Panc1 (cell line): ENCODE data around the gene CNOT3. TPM values are rescaled to one million over a fixed set of nuclear protein-coding genes. Genes with fewer than 3 reads are reported as not detected.

Experiments
- ATAC-seq: fragments of 200-7000 bp; cut with Tn5 transposase; 2 replicates; pipeline ENCODE4 v1.9.1; 2020; ENCODE audit warnings: mild to moderate bottlenecking, moderate library complexity
- BruUV-seq: library from RNA; stranded (reverse); fragments of 400-500 nt; replicated peaks from 2 replicates; lab custom pipeline; 2021; lab: Mats Ljungman, UMichigan
- CTCF ChIA-PET: fragments of 300-600 bp; sonication (Branson Sonifier 250); formaldehyde crosslinking; loops from one replicate; lab custom pipeline; 2022; ENCODE audit warnings: antibody characterized with exemption; lab: Charles Lee
- POLR2A ChIA-PET: fragments of 300-600 bp; sonication (Branson Sonifier 250); formaldehyde crosslinking; loops from one replicate; lab custom pipeline; 2022; ENCODE audit warnings: antibody characterized with exemption; lab: Charles Lee
- DNase-seq: peaks from one replicate; pipeline ENCODE4 v3.0.0-alpha.2; 2010; ENCODE audit warnings: low read depth, low spot score
- H3K27ac ChIP-seq: 2 replicates; pipeline ENCODE4 v1.5.1; 2011; ENCODE audit warnings: mild to moderate bottlenecking, low read length, inconsistent platforms
- H3K27me3 ChIP-seq: fragments of 200-500 bp; sonication (Bioruptor generic); 2 replicates; pipeline ENCODE4 v1.6.0; 2014; ENCODE audit warnings: low read length, inconsistent platforms; ENCODE audit not compliant: control insufficient read depth, insufficient read depth
- H3K36me3 ChIP-seq: fragments of 200-500 bp; sonication (Bioruptor generic); 2 replicates; pipeline ENCODE4 v1.5.1; 2014; ENCODE audit warnings: inconsistent platforms, mild to moderate bottlenecking, low read length, moderate library complexity; ENCODE audit not compliant: control insufficient read depth, insufficient read depth
- H3K4me1 ChIP-seq: 2 replicates; pipeline ENCODE4 v1.5.1; 2011; ENCODE audit warnings: inconsistent platforms, mild to moderate bottlenecking, low read length, moderate library complexity; ENCODE audit not compliant: control insufficient read depth, insufficient read depth
- H3K4me3 ChIP-seq, 2 experiments: 2 replicates each; pipeline ENCODE4 v1.5.1; 2011 to 2012; ENCODE audit warnings: low read depth in 2 of 2, low read length in 2 of 2, mild to moderate bottlenecking in 2 of 2, inconsistent platforms in 1 of 2, moderate library complexity in 1 of 2
- H3K9me3 ChIP-seq: fragments of 200-500 bp; sonication (Bioruptor generic); 2 replicates; pipeline ENCODE4 v1.5.1; 2014; ENCODE audit warnings: low read depth, mild to moderate bottlenecking, inconsistent platforms, low read length, moderate library complexity; ENCODE audit not compliant: control insufficient read depth, insufficient read depth
- CTCF ChIP-seq: fragments of 450-650 bp; IDR thresholded peaks from 2 replicates; pipeline ENCODE4 v1.5.1; 2017; ENCODE audit warnings: mild to moderate bottlenecking
- POLR2AphosphoS5 ChIP-seq: IDR thresholded peaks from 2 replicates; pipeline ENCODE4 v1.6.1; 2012; ENCODE audit warnings: mild to moderate bottlenecking, low read depth, low read length, moderate library complexity
- REST ChIP-seq, 2 experiments: IDR thresholded peaks; 2 replicates each; pipeline ENCODE4 v1.6.1; 2011 to 2012; ENCODE audit warnings: low read depth in 2 of 2, control low read depth in 1 of 2, low read length in 1 of 2, mild to moderate bottlenecking in 1 of 2, moderate library complexity in 1 of 2; ENCODE audit not compliant: insufficient read depth in 1 of 2
- SIN3A ChIP-seq: IDR thresholded peaks from 2 replicates; pipeline ENCODE4 v1.6.1; 2012; ENCODE audit warnings: low read depth, mild to moderate bottlenecking, low read length, moderate library complexity, borderline replicate concordance; ENCODE audit not compliant: insufficient read depth
- TCF7L2 ChIP-seq: IDR thresholded peaks from 2 replicates; pipeline ENCODE4 v1.6.1; 2011; ENCODE audit warnings: mild to moderate bottlenecking, low read depth, low read length, inconsistent platforms
- in situ Hi-C: cut with HindIII; loops from 2 replicates; pipeline ENCODE4 v1.10.0; 2016; ENCODE audit warnings: low sequenced_read_pairs, low pct_unique_long_range_greater_than_20kb
- intact Hi-C: fragments of 100-400 bp; cut with micrococcal nuclease; formaldehyde crosslinking; loops from one replicate; pipeline ENCODE4 v1.10.0; 2022; ENCODE audit not compliant: unreplicated experiment
- total RNA-seq: library from RNA; stranded (reverse); gene quantifications from one replicate; pipeline ENCODE4 v1.2.1, GENCODE V29; 2021; ENCODE audit not compliant: unreplicated experiment

Gene CNOT3
- total RNA-seq, 1 experiment from 2014 or later, result 111 TPM

- Histone ChIP-seq H3K27ac (peak overlapping the region; percentile 96), H3K36me3 (peaks cover 13% of the 10 kb centered on the region), H3K9me3 (no peaks in the 10 kb centered on the region), H3K27me3 (no peaks in the 10 kb centered on the region), H3K4me3 (peak overlapping the region; percentile 85 to 87), H3K4me1 (peaks cover 13% of the 10 kb centered on the region; the same call in 1 of the 2 replicates)
- in situ Hi-C loops (no loop called here), intact Hi-C loops (no loop called here)
- ChIA-PET CTCF (interaction anchor here (0.5 to 1.5 kb wide), 4 partner anchors 40 to 210 kb away, joined by 3 to 8 read pairs (median 3); no protein-coding TSS in a partner anchor), POLR2A (interaction anchor here (0.6 to 4.1 kb wide), 5 partner anchors 10 to 282 kb away, joined by 3 to 18 read pairs (median 5); partner anchors contain the start of genes CDC42EP5 and RPS9)
- DNase-seq (peak; percentile 100), ATAC-seq (peak; percentile 80)
- no TSS peak for BruUV-seq
- TF ChIP-seq TCF7L2, result no peak
- no peak for TF ChIP-seq CTCF
- no peak for TF ChIP-seq REST (IDR thresholded peaks at IDR 0.05; ENCODE audit: insufficient read depth in 1 of 2, low read depth in 2 of 2, low read length in 1 of 2)
- TF ChIP-seq POLR2AphosphoS5, result no peak
- no peak for TF ChIP-seq SIN3A
Observed at GRCh38 chr19:54190503-54191010, 53.0 kb downstream of the CNOT3 start.

- peak; percentile 55 for ATAC-seq
- peaks cover 13% of the 10 kb centered on the region for H3K36me3 ChIP-seq
- TSS peak; percentile 71 for BruUV-seq
Observed at GRCh38 chr19:54191011-54191810, 53.6 kb downstream of the CNOT3 start, which contains the start of gene TSEN34. Gene TSEN34 (plus strand): TSS chr19:54191308. CDS start chr19:54191365, 57 bp downstream.

More at GRCh38 chr19:54191011-54191810, 53.6 kb downstream of the CNOT3 start, which contains the start of gene TSEN34:
- intact Hi-C loops, result no loop called here
- peak within 1 kb of the TSS; percentile 85 to 87 for H3K4me3 ChIP-seq
- in situ Hi-C loops, result no loop called here
- no peak for DNase-seq
- CTCF ChIA-PET, result interaction anchor here (0.6 to 1.5 kb wide), 3 partner anchors 40 to 164 kb away, joined by 3 read pairs; no protein-coding TSS in a partner anchor
- peak; percentile 87 for TF ChIP-seq POLR2AphosphoS5
- peak; percentile 84; the same call in 1 of the 2 replicates for TF ChIP-seq SIN3A
- no peak; the same call in 1 of the 2 replicates for TF ChIP-seq TCF7L2
- no peak for TF ChIP-seq CTCF
- no peak for TF ChIP-seq REST (IDR thresholded peaks at IDR 0.05; ENCODE audit: insufficient read depth in 1 of 2, low read depth in 2 of 2, low read length in 1 of 2)
- H3K9me3 ChIP-seq, result no peaks in the 10 kb centered on the region
- peaks cover 13% of the 10 kb centered on the region; the same call in 1 of the 2 replicates for H3K4me1 ChIP-seq
- POLR2A ChIA-PET, result interaction anchor here (0.6 to 4.1 kb wide), 8 partner anchors 9 to 395 kb away, joined by 3 to 18 read pairs (median 4); partner anchors contain the start of genes CDC42EP5 and RPS9
- no peaks in the 10 kb centered on the region for H3K27me3 ChIP-seq
- H3K27ac ChIP-seq, result peak within 1 kb of the TSS; percentile 96
